ENCODE measurements around the gene PELI2.

Gene PELI2

GRCh38 chr14:56271970-56272369 lies 153.8 kb downstream of the PELI2 start:
- Histone ChIP-seq H3K79me2 (ENCODE audit: low read length) (no peaks in the 10 kb centered on the region), H2AFZ (ENCODE audit: low read length) (no peak overlapping the region), H3K9me2 (replicated peaks; ENCODE audit: insufficient read depth, low read length) (no peaks in the 10 kb centered on the region), H3K9me3 (replicated peaks; ENCODE audit: insufficient read depth, low read length) (no peaks in the 10 kb centered on the region), H3K4me3 (ENCODE audit: low read length) (no peak overlapping the region), H3K9ac (ENCODE audit: low read length) (no peak overlapping the region), H3K4me2 (ENCODE audit: low read depth, low read length) (no peak overlapping the region), H3K36me3 (replicated peaks; ENCODE audit: insufficient read depth, low read length) (no peaks in the 10 kb centered on the region), H4K20me1 (ENCODE audit: insufficient read depth, low read length) (no peaks in the 10 kb centered on the region), H3K27me3 (replicated peaks; ENCODE audit: insufficient read depth, low read length) (no peaks in the 10 kb centered on the region), H3K27ac (ENCODE audit: low read length) (no peak overlapping the region), H3K4me1 (ENCODE audit: low read length) (no peaks in the 10 kb centered on the region), H3F3A (ENCODE audit: insufficient read depth, low read length) (no peaks in the 10 kb centered on the region)
- no peak for TF ChIP-seq EZH2phosphoT487 (IDR thresholded peaks at IDR 0.05; ENCODE audit: low read length)
- no peak for TF ChIP-seq EZH2 (optimal IDR thresholded peaks at IDR 0.05; ENCODE audit: low read depth, low read length)
- TF ChIP-seq CTCF (IDR thresholded peaks at IDR 0.05; ENCODE audit: low read length), result no peak
- DNase-seq, result no peak

GRCh38 chr14:56273155-56273554 lies 154.9 kb downstream of the PELI2 start:
- no peaks in the 10 kb centered on the region for H3K27me3 ChIP-seq (replicated peaks; ENCODE audit: insufficient read depth, low read length)
- no peaks in the 10 kb centered on the region for H4K20me1 ChIP-seq (ENCODE audit: insufficient read depth, low read length)
- no peaks in the 10 kb centered on the region for H3K4me1 ChIP-seq (ENCODE audit: low read length)
- H3K9ac ChIP-seq (ENCODE audit: low read length), result no peak overlapping the region
- H3K4me3 ChIP-seq (ENCODE audit: low read length), result no peak overlapping the region
- no peaks in the 10 kb centered on the region for H3K9me2 ChIP-seq (replicated peaks; ENCODE audit: insufficient read depth, low read length)
- no peak overlapping the region for H3K27ac ChIP-seq (ENCODE audit: low read length)
- no peak for DNase-seq
- no peaks in the 10 kb centered on the region for H3F3A ChIP-seq (ENCODE audit: insufficient read depth, low read length)
- no peak overlapping the region for H3K4me2 ChIP-seq (ENCODE audit: low read depth, low read length)
- no peaks in the 10 kb centered on the region for H3K79me2 ChIP-seq (ENCODE audit: low read length)
- no peaks in the 10 kb centered on the region for H3K36me3 ChIP-seq (replicated peaks; ENCODE audit: insufficient read depth, low read length)
- no peak overlapping the region for H2AFZ ChIP-seq (ENCODE audit: low read length)
- TF ChIP-seq EZH2phosphoT487 (IDR thresholded peaks at IDR 0.05; ENCODE audit: low read length) (no peak), EZH2 (optimal IDR thresholded peaks at IDR 0.05; ENCODE audit: low read depth, low read length) (no peak), CTCF (IDR thresholded peaks at IDR 0.05; ENCODE audit: low read length) (no peak)
- H3K9me3 ChIP-seq (replicated peaks; ENCODE audit: insufficient read depth, low read length), result no peaks in the 10 kb centered on the region

- Histone ChIP-seq H3K79me2 (ENCODE audit: low read length) (no peaks in the 10 kb centered on the region), H3K9me2 (replicated peaks; ENCODE audit: insufficient read depth, low read length) (no peaks in the 10 kb centered on the region), H3K9me3 (replicated peaks; ENCODE audit: insufficient read depth, low read length) (no peaks in the 10 kb centered on the region), H3K4me3 (ENCODE audit: low read length) (no peak overlapping the region), H3K4me2 (ENCODE audit: low read depth, low read length) (no peak overlapping the region), H3K4me1 (ENCODE audit: low read length) (no peaks in the 10 kb centered on the region), H3K27me3 (replicated peaks; ENCODE audit: insufficient read depth, low read length) (no peaks in the 10 kb centered on the region), H3K36me3 (replicated peaks; ENCODE audit: insufficient read depth, low read length) (no peaks in the 10 kb centered on the region), H3K27ac (ENCODE audit: low read length) (no peak overlapping the region), H3F3A (ENCODE audit: insufficient read depth, low read length) (no peaks in the 10 kb centered on the region), H2AFZ (ENCODE audit: low read length) (no peak overlapping the region), H4K20me1 (ENCODE audit: insufficient read depth, low read length) (no peaks in the 10 kb centered on the region), H3K9ac (ENCODE audit: low read length) (no peak overlapping the region)
- TF ChIP-seq CTCF (IDR thresholded peaks at IDR 0.05; ENCODE audit: low read length) (no peak), EZH2phosphoT487 (IDR thresholded peaks at IDR 0.05; ENCODE audit: low read length) (no peak)
- DNase-seq, result no peak
Observed at GRCh38 chr14:56273951-56274350, 155.7 kb downstream of the PELI2 start.
